GM21381 (cell line): ENCODE data around the gene MAP4K5.
"Not testable (repeated sequence)": the region's sequence is repeated elsewhere in the genome, so short reads cannot be mapped to it uniquely, and the experiment has no call there.

Experiments used
- ATAC-seq: cut with Tn5 transposase; IDR thresholded peaks from one replicate; pipeline ENCODE4 v1.9.1; 2021; ENCODE audit warnings: mild to moderate bottlenecking, moderate library complexity; ENCODE audit not compliant: unreplicated experiment

MAP4K5 gene

GRCh38 chr14:50533241-50533705, 904 bp upstream of the MAP4K5 start:
- ATAC-seq: no peak

GRCh38 chr14:50531595-50532501, 521 bp downstream of the MAP4K5 start:
- ATAC-seq: peak; percentile 19

- no peak for ATAC-seq
Measured at GRCh38 chr14:50530794-50531365, 1.5 kb downstream of the MAP4K5 start.

- no peak for ATAC-seq
Measured at GRCh38 chr14:50530358-50530757, 2.0 kb downstream of the MAP4K5 start.

- ATAC-seq: no peak
Measured at GRCh38 chr14:50529288-50530179, 2.8 kb downstream of the MAP4K5 start.

GRCh38 chr14:50528000-50528399, 4.4 kb downstream of the MAP4K5 start:
- no peak for ATAC-seq

- no peak for ATAC-seq
Measured at GRCh38 chr14:50524731-50525515, 7.4 kb downstream of the MAP4K5 start.

GRCh38 chr14:50524060-50524459, 8.3 kb downstream of the MAP4K5 start:
- ATAC-seq: no peak

GRCh38 chr14:50523271-50524041, 8.9 kb downstream of the MAP4K5 start:
- ATAC-seq: no peak

- ATAC-seq: peak; percentile 61
Measured at GRCh38 chr14:50521912-50522341, 10.4 kb downstream of the MAP4K5 start.

GRCh38 chr14:50520947-50521815, 11.2 kb downstream of the MAP4K5 start:
- peak; percentile 65 for ATAC-seq

GRCh38 chr14:50516091-50516490, 16.3 kb downstream of the MAP4K5 start:
- no peak for ATAC-seq

GRCh38 chr14:50512463-50512862, 19.9 kb downstream of the MAP4K5 start:
- no peak for ATAC-seq

- no peak for ATAC-seq
Measured at GRCh38 chr14:50510157-50510556, 22.2 kb downstream of the MAP4K5 start.

GRCh38 chr14:50507078-50507477, 25.3 kb downstream of the MAP4K5 start:
- ATAC-seq: not testable (repeated sequence)

- no peak for ATAC-seq
Measured at GRCh38 chr14:50501642-50502041, 30.7 kb downstream of the MAP4K5 start.

- no peak for ATAC-seq
Measured at GRCh38 chr14:50497351-50497750, 35.0 kb downstream of the MAP4K5 start.

- no peak for ATAC-seq
Measured at GRCh38 chr14:50489851-50490250, 42.5 kb downstream of the MAP4K5 start.

- ATAC-seq: no peak
Measured at GRCh38 chr14:50488521-50488920, 43.8 kb downstream of the MAP4K5 start.
